ENCODE measurements around the gene IL17RA.

Gene IL17RA

GRCh38 chr22:17102297-17102667, 17.5 kb downstream of the IL17RA start:
- Histone ChIP-seq H3K4me3 (ENCODE audit: low read depth, low read length) (no peak overlapping the region), H3K4me1 (ENCODE audit: control insufficient read depth, insufficient read depth, low read length) (no peaks in the 10 kb centered on the region), H3K27ac (ENCODE audit: extremely low read depth, low read depth, low read length) (no peak overlapping the region), H3K9me3 (ENCODE audit: control insufficient read depth, insufficient read depth, low read depth, low read length) (no peaks in the 10 kb centered on the region), H3K36me3 (ENCODE audit: control insufficient read depth in 2 of 2, insufficient read depth in 1 of 2, low read length in 2 of 2) (peaks cover 5 to 93% of the 10 kb centered on the region in 2 experiments)
- CTCF ChIA-PET, result interaction anchor here (1.0 kb wide), 1 partner anchor 70 kb away, joined by 3 read pairs; no protein-coding TSS in a partner anchor
- no peak for TF ChIP-seq ZNF362 (tag by site-specific recombination; IDR thresholded peaks at IDR 0.05)
- TF ChIP-seq, protein P1, sequence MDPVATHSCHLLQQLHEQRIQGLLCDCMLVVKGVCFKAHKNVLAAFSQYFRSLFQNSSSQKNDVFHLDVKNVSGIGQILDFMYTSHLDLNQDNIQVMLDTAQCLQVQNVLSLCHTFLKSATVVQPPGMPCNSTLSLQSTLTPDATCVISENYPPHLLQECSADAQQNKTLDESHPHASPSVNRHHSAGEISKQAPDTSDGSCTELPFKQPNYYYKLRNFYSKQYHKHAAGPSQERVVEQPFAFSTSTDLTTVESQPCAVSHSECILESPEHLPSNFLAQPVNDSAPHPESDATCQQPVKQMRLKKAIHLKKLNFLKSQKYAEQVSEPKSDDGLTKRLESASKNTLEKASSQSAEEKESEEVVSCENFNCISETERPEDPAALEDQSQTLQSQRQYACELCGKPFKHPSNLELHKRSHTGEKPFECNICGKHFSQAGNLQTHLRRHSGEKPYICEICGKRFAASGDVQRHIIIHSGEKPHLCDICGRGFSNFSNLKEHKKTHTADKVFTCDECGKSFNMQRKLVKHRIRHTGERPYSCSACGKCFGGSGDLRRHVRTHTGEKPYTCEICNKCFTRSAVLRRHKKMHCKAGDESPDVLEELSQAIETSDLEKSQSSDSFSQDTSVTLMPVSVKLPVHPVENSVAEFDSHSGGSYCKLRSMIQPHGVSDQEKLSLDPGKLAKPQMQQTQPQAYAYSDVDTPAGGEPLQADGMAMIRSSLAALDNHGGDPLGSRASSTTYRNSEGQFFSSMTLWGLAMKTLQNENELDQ (tag by site-specific recombination; IDR thresholded peaks at IDR 0.05; ENCODE audit: low read depth), result no peak
- TF ChIP-seq ZNF580 (tag by site-specific recombination; IDR thresholded peaks at IDR 0.05), result no peak
- no peak for TF ChIP-seq ZFP69B (tag by site-specific recombination; IDR thresholded peaks at IDR 0.05)
- no peak for TF ChIP-seq ZNF585B (tag by site-specific recombination; IDR thresholded peaks at IDR 0.05)
- no peak for TF ChIP-seq ZNF514 (tag by site-specific recombination; IDR thresholded peaks at IDR 0.05)
- TF ChIP-seq ATF2 (tag by site-specific recombination; IDR thresholded peaks at IDR 0.05; ENCODE audit: low read depth), result no peak
- no peak for TF ChIP-seq YY2 (tag by site-specific recombination; IDR thresholded peaks at IDR 0.05)
- TF ChIP-seq OSR2 (tag by site-specific recombination; IDR thresholded peaks at IDR 0.05), result no peak
- no peak for TF ChIP-seq SP3 (tag by site-specific recombination; IDR thresholded peaks at IDR 0.05)
- TF ChIP-seq ZNF623 (tag by site-specific recombination; IDR thresholded peaks at IDR 0.05), result no peak
- no peak for TF ChIP-seq ZSCAN16 (tag by site-specific recombination; IDR thresholded peaks at IDR 0.05)
- no peak for TF ChIP-seq ZNF544 (tag by site-specific recombination; IDR thresholded peaks at IDR 0.05)
- POLR2A ChIA-PET, result no interaction called here

DNA sequence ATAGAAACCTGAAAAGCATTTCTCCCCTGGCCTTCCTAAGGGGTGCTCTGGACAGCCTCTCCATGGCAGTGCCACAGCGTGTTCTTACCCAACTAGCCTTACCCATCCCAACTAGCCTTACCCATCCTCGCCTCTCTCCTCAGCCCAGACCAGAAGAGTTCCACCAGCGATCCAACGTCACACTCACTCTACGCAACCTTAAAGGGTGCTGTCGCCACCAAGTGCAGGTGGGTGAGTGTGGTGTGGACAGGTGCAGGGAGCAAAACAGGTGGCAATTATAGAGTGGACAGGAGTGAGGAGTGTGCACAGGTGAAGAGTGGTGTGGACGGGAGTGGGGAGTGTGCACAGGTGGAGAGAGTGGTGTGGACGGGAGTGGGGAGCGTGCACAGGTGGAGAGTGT, 18.6 kb downstream of the IL17RA start:
- no peaks in the 10 kb centered on the region for H3K9me3 ChIP-seq (ENCODE audit: control insufficient read depth, insufficient read depth, low read depth, low read length)
- POLR2A ChIA-PET, result no interaction called here
- peaks cover 5 to 94% of the 10 kb centered on the region in 2 experiments for H3K36me3 ChIP-seq (ENCODE audit: control insufficient read depth in 2 of 2, insufficient read depth in 1 of 2, low read length in 2 of 2)
- H3K27ac ChIP-seq (ENCODE audit: extremely low read depth, low read depth, low read length), result no peak overlapping the region
- no peak overlapping the region for H3K4me3 ChIP-seq (ENCODE audit: low read depth, low read length)
- CTCF ChIA-PET, result no interaction called here
- no peak for TF ChIP-seq ZNF664 (tag by site-specific recombination; IDR thresholded peaks at IDR 0.05)
- TF ChIP-seq ZFP37 (tag by site-specific recombination; IDR thresholded peaks at IDR 0.05), result no peak
- TF ChIP-seq, protein P2, sequence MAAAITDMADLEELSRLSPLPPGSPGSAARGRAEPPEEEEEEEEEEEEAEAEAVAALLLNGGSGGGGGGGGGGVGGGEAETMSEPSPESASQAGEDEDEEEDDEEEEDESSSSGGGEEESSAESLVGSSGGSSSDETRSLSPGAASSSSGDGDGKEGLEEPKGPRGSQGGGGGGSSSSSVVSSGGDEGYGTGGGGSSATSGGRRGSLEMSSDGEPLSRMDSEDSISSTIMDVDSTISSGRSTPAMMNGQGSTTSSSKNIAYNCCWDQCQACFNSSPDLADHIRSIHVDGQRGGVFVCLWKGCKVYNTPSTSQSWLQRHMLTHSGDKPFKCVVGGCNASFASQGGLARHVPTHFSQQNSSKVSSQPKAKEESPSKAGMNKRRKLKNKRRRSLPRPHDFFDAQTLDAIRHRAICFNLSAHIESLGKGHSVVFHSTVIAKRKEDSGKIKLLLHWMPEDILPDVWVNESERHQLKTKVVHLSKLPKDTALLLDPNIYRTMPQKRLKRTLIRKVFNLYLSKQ (tag by site-specific recombination; IDR thresholded peaks at IDR 0.05; ENCODE audit: borderline replicate concordance), result no peak
- TF ChIP-seq ZNF596 (tag by site-specific recombination; IDR thresholded peaks at IDR 0.05), result no peak
- no peak for TF ChIP-seq MZF1 (tag by site-specific recombination; IDR thresholded peaks at IDR 0.05; ENCODE audit: borderline replicate concordance)
- TF ChIP-seq ZNF621 (tag by site-specific recombination; IDR thresholded peaks at IDR 0.05), result no peak
- no peaks in the 10 kb centered on the region for H3K4me1 ChIP-seq (ENCODE audit: control insufficient read depth, insufficient read depth, low read length)
